Activated naive CD8-positive, alpha-beta T cell treated with anti-CD3 and anti-CD28 coated beads for 36 hours (primary cell): ENCODE data around the gene ANKRD36C. TPM values are rescaled to one million over a fixed set of nuclear protein-coding genes. Genes with fewer than 3 reads are reported as not detected.
"Not testable (repeated sequence)": the region's sequence is repeated elsewhere in the genome, so short reads cannot be mapped to it uniquely, and the experiment has no call there.

ENCODE experiments used
- DNase-seq: peaks from one replicate; pipeline ENCODE4 v3.0.0; 2021
- H3K27ac Mint-ChIP-seq: one replicate; pipeline ENCODE4 v1.8.0; 2022; ENCODE audit warnings: mild to moderate bottlenecking, moderate library complexity, mixed read lengths
- H3K27me3 Mint-ChIP-seq: one replicate; pipeline ENCODE4 v1.8.0; 2022; ENCODE audit warnings: mild to moderate bottlenecking, mixed read lengths
- H3K36me3 Mint-ChIP-seq: one replicate; pipeline ENCODE4 v1.8.0; 2021; ENCODE audit warnings: mild to moderate bottlenecking, mixed read lengths
- H3K4me1 Mint-ChIP-seq: one replicate; pipeline ENCODE4 v1.8.0; 2021; ENCODE audit warnings: mixed read lengths
- H3K4me3 Mint-ChIP-seq: one replicate; pipeline ENCODE4 v1.8.0; 2022; ENCODE audit warnings: mild to moderate bottlenecking, moderate library complexity, mixed read lengths
- H3K9me3 Mint-ChIP-seq: one replicate; pipeline ENCODE4 v1.8.0; 2022; ENCODE audit warnings: mixed read lengths
- total RNA-seq, 2 experiments: library from RNA; stranded (reverse); gene quantifications; one replicate each; pipeline ENCODE4 v1.2.3, GENCODE V29; 2021

ANKRD36C gene
- total RNA-seq, 2 experiments from 2014 or later: 25.4 to 27.1 TPM

DNA sequence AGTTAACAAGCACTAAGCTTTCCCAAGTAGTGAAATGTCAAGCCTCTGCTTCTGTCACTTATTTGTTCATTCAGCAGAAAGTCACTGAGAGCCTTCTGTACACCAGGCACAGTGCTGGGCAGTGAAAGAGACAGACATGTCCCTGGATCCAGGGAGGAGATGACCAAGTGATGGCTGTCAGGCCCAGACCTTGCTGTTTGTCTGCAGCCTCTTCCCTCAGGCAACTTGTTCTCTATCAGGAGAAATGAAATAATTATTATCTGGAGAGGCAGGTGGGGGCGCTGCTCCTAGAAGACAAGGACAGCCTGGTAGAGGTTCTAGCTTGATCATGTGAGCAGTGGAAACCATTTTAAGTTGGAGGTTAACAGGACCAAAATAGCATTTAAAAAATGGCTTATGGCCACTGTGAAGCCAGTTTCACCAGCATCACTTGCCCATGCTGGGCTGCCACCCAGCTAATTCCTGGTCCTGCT lies 21.2 kb upstream of the ANKRD36C start:
- H3K27ac Mint-ChIP-seq, DNase-seq, H3K27me3 Mint-ChIP-seq, H3K36me3 Mint-ChIP-seq, H3K9me3 Mint-ChIP-seq, H3K4me3 Mint-ChIP-seq: not testable (repeated sequence)
- H3K4me1 Mint-ChIP-seq: peaks cover 17% of the 10 kb centered on the region

DNA sequence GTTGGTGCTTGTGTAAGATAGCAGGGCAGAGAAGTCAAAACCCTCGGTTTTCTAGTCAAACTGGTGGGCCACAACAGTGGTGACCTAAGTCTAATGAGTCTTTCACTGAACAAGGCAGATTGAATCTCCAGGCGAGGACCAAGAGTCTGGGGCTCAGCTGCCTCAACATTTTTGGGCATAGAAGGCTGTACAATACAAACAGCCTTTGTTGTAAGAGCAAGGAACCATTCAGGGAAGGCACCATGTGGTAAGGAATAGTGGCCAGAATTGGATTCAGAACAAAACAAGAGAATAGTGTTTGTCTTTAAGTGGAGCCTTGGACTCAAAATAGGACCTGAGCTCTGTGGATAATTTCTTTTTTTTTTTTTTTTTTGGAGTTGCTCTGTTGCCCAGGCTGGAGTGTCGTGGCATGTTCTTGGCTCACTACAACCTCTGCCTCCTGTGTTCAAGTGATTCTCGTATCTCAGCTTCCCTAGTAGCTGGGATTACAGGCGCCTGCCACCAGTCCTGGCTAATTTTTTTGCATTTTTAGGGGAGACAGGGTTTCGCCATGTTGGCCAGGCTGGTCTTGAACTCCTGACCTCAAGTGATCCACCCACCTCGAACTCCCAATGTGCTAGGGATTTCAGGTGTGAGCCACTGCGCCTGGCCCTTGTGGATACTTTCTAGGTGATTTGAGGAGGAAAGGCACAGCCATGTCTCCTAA lies 20.6 kb upstream of the ANKRD36C start:
- not testable (repeated sequence) for H3K4me3 Mint-ChIP-seq, H3K27ac Mint-ChIP-seq, H3K27me3 Mint-ChIP-seq, H3K36me3 Mint-ChIP-seq, DNase-seq, H3K9me3 Mint-ChIP-seq
- peaks cover 17% of the 10 kb centered on the region for H3K4me1 Mint-ChIP-seq

DNA sequence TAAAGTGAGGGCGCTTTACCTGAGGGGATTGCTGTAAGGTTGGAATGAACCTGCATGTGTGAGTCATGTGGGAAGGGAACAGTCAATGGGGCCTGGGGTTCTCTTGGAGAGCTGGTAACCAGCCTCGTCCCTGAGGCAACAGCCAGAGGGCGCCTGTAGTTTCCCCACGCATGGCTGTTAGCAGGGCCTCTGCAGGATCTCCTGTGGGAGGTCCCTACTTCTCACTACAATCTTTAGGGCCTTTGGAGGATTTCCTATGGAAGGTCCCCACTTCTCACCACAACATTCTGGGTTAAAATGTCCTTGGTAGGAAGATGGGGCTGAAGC lies 19.5 kb upstream of the ANKRD36C start:
- not testable (repeated sequence) for H3K27ac Mint-ChIP-seq, H3K27me3 Mint-ChIP-seq, H3K9me3 Mint-ChIP-seq, H3K36me3 Mint-ChIP-seq
- peak overlapping the region; percentile 64 for H3K4me3 Mint-ChIP-seq
- DNase-seq: peak; percentile 24
- peaks cover 17% of the 10 kb centered on the region for H3K4me1 Mint-ChIP-seq

DNA sequence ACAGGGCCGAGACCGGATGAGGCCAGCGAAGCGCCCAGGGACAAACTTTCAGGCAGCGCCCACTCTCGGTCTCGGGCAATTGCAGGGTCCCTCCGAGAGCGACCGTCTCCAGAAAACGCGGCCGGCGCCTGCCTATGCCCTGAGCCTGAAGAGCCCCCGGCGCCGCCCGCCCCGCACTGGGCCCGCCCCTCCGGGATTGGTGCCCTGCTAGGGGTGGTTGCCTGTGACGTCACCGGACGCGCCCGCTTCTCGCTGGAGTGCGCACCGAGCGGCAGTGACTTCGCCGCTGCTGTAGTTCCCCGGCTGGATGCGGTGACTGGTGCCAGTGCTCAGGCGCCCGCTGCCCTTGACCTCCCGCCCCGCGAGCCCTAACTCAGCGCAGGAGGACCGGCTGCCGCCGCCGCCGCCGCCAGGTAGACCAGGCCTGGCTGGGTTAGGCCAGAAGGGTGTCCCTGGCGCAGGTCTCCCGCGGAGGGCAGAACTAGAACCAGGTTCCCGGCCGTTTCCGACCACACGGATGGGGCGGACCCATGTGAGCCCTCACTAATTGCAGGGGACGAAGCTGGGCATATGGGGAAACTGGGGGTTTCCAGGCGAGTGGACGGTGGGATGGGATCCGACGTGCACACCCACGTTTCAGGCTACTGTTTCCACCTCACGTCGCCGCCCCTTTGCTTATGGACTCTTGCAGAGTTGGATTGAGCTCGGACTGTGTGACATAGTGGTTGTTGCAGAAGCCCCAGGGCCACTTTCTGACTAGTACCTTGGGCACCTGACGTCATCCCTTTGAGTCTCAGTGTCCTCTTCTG lies 18.9 kb upstream of the ANKRD36C start:
- Mint-ChIP-seq H3K4me3 (peak overlapping the region; percentile 73), H3K27ac (peak overlapping the region; percentile 75), H3K4me1 (peaks cover 17% of the 10 kb centered on the region)
- peak; percentile 98 for DNase-seq
- not testable (repeated sequence) for H3K9me3 Mint-ChIP-seq, H3K27me3 Mint-ChIP-seq, H3K36me3 Mint-ChIP-seq

DNA sequence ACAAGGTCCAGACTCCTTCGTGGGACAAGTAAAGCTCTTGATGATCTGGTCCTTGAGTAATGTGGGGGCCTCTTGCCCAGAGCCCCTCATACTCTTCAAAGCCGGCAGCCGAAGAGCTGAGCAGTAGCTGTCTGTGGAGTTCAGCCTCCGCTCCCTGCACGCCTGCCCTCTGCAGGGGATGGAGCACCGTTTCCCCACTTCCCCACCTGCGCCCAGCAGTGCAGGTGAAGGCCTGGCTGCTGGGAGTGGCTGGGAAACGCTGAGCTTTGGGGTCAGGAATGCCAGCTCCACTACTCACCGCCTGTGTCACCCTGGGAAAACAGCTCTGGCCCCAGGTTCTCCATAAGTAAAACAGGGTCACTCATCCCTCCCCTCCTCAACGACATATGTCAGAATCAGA lies 18.2 kb upstream of the ANKRD36C start:
- H3K4me1 Mint-ChIP-seq: peaks cover 17% of the 10 kb centered on the region
- H3K27me3 Mint-ChIP-seq: peaks cover 14% of the 10 kb centered on the region
- DNase-seq, H3K9me3 Mint-ChIP-seq, H3K36me3 Mint-ChIP-seq: not testable (repeated sequence)
- H3K27ac Mint-ChIP-seq: peak overlapping the region; percentile 75
- peak overlapping the region; percentile 73 for H3K4me3 Mint-ChIP-seq

DNA sequence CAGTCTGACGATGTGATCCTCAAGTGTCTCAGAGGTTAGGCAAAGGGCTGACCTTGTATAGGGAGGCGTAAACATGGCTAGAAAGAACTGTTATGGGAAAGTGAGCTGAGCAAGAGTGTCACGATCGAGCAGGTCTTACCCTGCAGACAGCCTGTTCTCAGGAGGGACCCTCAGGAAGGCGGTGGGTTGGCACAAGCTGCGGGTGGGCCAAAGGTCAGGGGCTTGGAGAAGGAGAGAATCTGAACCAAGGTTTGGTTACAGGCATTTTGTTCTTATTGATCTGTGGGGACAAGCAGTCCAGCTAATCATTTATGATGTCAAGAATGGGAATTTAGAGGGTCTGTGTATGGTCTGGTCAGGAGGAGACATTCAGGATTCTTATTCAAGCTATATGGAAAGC lies 16.4 kb upstream of the ANKRD36C start:
- not testable (repeated sequence) for H3K27ac Mint-ChIP-seq, H3K4me3 Mint-ChIP-seq, H3K9me3 Mint-ChIP-seq, H3K36me3 Mint-ChIP-seq, DNase-seq
- Mint-ChIP-seq H3K4me1 (peaks cover 17% of the 10 kb centered on the region), H3K27me3 (peaks cover 14% of the 10 kb centered on the region)

DNA sequence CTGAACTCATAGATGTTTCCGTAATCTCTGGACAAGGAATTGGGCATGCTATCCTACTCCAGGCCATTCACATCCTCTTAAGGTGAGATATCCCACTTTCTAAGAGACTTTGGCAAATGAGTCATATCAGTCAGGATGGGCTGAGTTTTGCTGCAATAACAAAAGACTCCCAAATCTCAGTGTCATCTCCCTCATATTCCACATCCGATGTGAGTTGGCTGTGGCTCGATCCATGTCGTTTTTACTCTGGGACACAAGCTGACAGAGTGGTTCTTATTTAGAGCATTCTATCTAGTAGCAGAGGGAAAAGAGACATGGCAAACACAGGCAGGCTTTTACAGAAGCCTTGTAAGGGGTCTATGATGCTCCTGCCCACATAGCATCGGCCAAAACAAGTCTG lies 14.6 kb upstream of the ANKRD36C start:
- H3K9me3 Mint-ChIP-seq, H3K36me3 Mint-ChIP-seq, H3K4me3 Mint-ChIP-seq, DNase-seq, H3K27ac Mint-ChIP-seq: not testable (repeated sequence)
- H3K27me3 Mint-ChIP-seq: peaks cover 25% of the 10 kb centered on the region
- peaks cover 11% of the 10 kb centered on the region for H3K4me1 Mint-ChIP-seq

DNA sequence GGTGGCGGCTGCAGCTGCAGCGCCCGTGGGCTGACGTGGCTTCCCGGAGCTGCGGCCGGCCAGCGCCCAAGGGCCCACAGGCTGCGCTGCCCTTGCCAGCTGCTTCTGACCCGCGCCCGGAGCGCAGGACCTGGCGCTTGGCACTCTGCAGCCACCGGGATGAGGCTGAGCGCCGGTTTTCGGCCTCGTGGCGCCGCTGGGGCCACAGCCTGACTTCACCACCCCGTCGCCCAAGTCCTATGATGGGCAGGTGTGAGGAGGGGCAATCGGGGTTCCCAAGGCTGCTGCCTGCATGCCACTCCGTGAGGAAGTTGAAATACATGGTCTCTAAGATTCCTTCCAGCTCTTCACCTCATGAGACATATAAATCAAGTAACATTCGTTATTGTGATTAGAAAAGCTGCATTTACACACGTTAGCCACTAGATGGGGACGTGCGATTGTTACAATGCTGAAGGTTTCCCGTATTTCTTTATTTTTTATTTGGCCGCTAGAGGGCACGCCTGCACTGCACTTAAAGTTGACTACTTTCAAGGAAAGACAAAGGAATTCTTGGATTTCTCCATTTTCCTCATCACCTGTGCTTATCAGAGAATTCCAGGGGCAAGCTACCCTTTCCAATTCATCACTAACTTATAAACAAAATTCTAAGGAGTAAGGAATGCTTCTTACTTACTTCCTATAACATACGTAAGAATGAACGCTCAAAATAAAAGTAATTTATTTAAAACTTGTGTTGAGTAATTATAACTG lies 1.1 kb upstream of the ANKRD36C start:
- H3K4me3 Mint-ChIP-seq: peak overlapping the region; percentile 80
- not testable (repeated sequence) for H3K4me1 Mint-ChIP-seq, H3K36me3 Mint-ChIP-seq, H3K9me3 Mint-ChIP-seq
- H3K27ac Mint-ChIP-seq: peak overlapping the region; percentile 87
- peaks cover 25% of the 10 kb centered on the region for H3K27me3 Mint-ChIP-seq
- DNase-seq: peak; percentile 38

DNA sequence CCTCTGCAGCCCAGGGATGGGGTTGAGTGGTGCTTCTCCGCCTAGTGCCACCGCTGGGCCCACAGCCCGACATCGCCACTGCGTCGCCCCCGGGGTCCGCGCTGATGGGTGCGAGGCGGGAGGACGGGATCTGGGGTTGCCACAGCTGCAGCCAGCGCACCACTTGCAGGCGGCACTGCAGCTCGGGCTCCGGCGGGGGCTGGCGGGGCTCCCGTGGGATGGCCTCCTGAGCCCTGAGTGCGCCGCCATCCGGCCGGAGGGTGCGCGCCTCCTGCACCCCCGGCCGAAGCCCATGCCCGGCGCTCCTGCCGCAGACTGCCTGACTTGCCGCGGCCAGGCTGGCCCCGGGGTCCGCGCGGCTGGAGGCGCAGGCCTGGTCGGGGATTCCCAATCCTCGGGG lies 478 bp upstream of the ANKRD36C start:
- H3K9me3 Mint-ChIP-seq, H3K4me1 Mint-ChIP-seq, H3K36me3 Mint-ChIP-seq: not testable (repeated sequence)
- H3K27me3 Mint-ChIP-seq: peaks cover 23% of the 10 kb centered on the region
- H3K4me3 Mint-ChIP-seq: peak overlapping the region; percentile 95
- DNase-seq: peak; percentile 51
- peak overlapping the region; percentile 73 for H3K27ac Mint-ChIP-seq

DNA sequence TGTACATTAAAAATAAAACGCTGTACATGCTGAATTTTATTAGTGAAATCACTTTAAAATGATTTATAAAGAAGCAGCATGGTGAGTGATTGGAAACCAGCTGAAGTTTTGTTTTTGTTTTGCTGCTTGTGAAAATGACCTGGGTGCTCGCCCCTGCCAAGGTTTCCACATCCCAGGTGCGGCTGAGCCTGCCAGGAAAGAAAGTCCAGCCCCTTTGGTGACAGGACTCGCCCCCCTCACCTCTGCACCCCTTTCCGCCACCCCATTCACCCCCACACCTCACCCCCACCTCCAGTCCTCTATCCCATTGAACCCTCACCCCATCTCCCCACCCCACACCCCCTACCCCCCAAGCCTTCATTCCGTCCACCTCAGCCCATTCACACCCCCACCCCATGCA lies 740 bp downstream of the ANKRD36C start:
- H3K4me1 Mint-ChIP-seq, H3K36me3 Mint-ChIP-seq, H3K9me3 Mint-ChIP-seq, DNase-seq, H3K27ac Mint-ChIP-seq: not testable (repeated sequence)
- H3K4me3 Mint-ChIP-seq: peak overlapping the region; percentile 80
- H3K27me3 Mint-ChIP-seq: peaks cover 18% of the 10 kb centered on the region

DNA sequence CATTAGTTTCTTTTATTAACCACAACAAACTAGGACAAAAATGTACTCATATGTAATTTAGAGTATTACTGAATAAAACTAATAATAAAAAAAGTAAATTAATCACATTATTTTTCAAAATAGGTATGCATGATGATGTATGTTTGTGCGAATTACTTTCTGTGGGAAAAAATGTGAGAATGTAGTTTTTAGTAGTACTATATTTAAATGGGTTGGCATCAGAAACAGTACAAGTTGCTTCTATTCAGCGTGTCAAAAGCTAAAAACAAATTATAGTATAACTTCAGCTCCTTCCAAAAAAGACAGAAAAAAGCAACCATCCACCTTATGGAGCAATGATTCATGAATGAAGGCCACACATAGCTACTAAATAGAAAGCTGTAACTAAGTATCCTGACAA lies 40.0 kb downstream of the ANKRD36C start:
- not testable (repeated sequence) for H3K4me1 Mint-ChIP-seq, H3K4me3 Mint-ChIP-seq, H3K27ac Mint-ChIP-seq, H3K9me3 Mint-ChIP-seq, H3K27me3 Mint-ChIP-seq, DNase-seq, H3K36me3 Mint-ChIP-seq

DNA sequence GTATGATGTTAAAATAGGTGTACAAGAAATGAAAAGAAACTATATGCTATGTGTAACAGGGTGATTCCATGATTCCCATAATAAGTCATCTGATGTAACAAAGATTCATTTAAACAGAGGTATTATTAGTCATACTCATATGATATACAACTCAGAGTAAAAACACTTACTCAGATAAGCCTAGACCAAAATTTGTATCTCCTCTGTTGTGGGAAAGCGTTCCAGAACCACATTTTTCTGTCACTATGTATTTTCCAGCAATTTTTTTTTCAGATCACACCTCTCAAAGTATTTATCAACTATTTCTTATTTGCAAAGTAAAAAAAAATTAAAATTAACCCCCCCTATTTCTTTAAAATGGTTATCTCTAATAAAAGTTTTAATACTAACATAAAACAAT lies 43.6 kb downstream of the ANKRD36C start:
- not testable (repeated sequence) for DNase-seq, H3K4me3 Mint-ChIP-seq, H3K4me1 Mint-ChIP-seq, H3K36me3 Mint-ChIP-seq, H3K27me3 Mint-ChIP-seq, H3K27ac Mint-ChIP-seq, H3K9me3 Mint-ChIP-seq

DNA sequence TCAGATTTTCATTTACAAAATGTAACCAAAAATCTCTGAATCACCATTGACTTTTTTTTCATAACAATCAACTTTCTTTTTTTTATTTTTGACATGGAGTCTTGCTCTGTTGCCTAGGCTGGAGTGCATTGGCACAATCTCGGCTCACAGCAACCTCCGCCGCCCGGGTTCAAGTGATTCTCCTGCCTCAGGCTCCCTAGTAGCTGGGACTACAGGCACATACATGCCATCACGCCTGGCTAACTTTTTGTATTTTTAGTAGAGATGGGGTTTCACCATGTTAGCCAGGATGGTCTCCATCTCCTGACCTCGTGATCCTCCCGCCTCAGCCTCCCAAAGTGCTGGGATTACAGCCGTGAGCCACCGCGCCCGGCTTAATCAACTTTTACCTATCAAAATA lies 51.7 kb downstream of the ANKRD36C start:
- not testable (repeated sequence) for H3K4me3 Mint-ChIP-seq, H3K9me3 Mint-ChIP-seq, H3K27ac Mint-ChIP-seq, H3K27me3 Mint-ChIP-seq, DNase-seq, H3K4me1 Mint-ChIP-seq
- H3K36me3 Mint-ChIP-seq: peaks cover 21% of the 10 kb centered on the region

DNA sequence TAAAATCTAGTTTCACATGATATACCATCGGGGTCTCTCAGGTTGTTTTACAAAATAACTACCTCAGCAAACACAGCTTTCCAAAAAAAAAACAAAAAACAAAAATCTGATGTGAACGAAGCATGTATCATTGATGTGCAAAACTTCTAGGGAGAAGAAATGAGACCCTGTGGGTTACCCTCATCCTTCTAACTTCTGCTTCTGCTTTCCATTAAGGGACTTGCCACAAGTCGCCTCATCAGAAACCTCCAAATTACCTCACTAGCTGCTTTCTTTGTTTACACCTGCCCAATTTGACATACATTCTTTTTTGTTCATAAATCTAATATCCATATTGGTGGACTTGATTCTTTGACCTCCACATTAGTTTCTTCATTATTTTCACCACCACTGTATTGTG lies 60.9 kb downstream of the ANKRD36C start:
- H3K4me1 Mint-ChIP-seq, H3K27ac Mint-ChIP-seq, H3K4me3 Mint-ChIP-seq, H3K27me3 Mint-ChIP-seq, H3K9me3 Mint-ChIP-seq, DNase-seq: not testable (repeated sequence)
- peaks cover 26% of the 10 kb centered on the region for H3K36me3 Mint-ChIP-seq

DNA sequence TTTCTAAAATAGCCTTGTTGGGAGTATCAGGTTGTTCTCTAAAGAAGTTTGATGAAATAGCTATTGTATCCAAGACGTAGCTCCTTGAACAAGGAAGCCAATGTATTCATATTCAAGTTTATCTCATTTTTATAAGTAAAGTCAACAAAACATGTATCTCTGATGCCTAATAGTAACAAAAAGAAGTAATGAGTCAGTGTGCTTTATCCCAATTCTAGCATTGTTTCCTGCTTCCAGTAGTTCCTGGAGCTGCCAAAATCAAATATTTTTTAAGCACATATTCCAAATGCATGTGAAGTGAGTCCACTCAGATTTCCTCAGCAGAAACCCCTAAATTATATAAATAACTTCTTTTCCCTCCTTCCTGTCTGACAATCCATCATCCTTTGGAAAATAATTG lies 74.6 kb downstream of the ANKRD36C start:
- not testable (repeated sequence) for H3K27me3 Mint-ChIP-seq, H3K4me1 Mint-ChIP-seq, H3K9me3 Mint-ChIP-seq, H3K27ac Mint-ChIP-seq, DNase-seq, H3K4me3 Mint-ChIP-seq
- H3K36me3 Mint-ChIP-seq: peaks cover 19% of the 10 kb centered on the region
